Measurements from ENCODE around the gene ARPC5L. TPM values are rescaled to one million over a fixed set of nuclear protein-coding genes. Genes with fewer than 3 reads are reported as not detected.

Gene ARPC5L
- total and polyA plus RNA-seq, 9 of the 15 experiments (the other 6 are each of a cell fraction or from before 2014, with no cell fraction given), result 25.4 to 113 (median 63.8) TPM

- TF ChIP-seq ID3 (CRISPR knock-in tag; IDR thresholded peaks at IDR 0.05) (no peak), ID3 (tag; IDR thresholded peaks at IDR 0.05) (peak; percentile 73; the same call in 1 of the 2 replicates), ZEB2 (IDR thresholded peaks at IDR 0.05) (0 out of 2 replicates have a peak, but pooled peaks have one; percentile 45), GABPB1 (CRISPR knock-in tag; IDR thresholded peaks at IDR 0.05) (no peak), HDAC8 (tag; IDR thresholded peaks at IDR 0.05) (no peak), SAFB2 (IDR thresholded peaks at IDR 0.05; ENCODE audit: borderline replicate concordance, low read depth, low read length, severe bottlenecking) (no peak), BHLHE40 (IDR thresholded peaks at IDR 0.05; ENCODE audit: low read length) (peak; percentile 77), ZMIZ1 (IDR thresholded peaks at IDR 0.05; ENCODE audit: low read depth in 2 of 2, low read length in 2 of 2) (no peak), EHMT2 (IDR thresholded peaks at IDR 0.05) (no peak), PKNOX1 (IDR thresholded peaks at IDR 0.05) (0 out of 2 replicates have a peak, but pooled peaks have one; percentile 5), MAFG (tag; conservative IDR thresholded peaks at IDR 0.05) (no peak), ZC3H4 (CRISPR knock-in tag; IDR thresholded peaks at IDR 0.05; ENCODE audit: borderline replicate concordance) (no peak), STAG1 (CRISPR knock-in tag; IDR thresholded peaks at IDR 0.05; ENCODE audit: borderline replicate concordance) (0 out of 2 replicates have a peak, but pooled peaks have one; percentile 0), ZNF445 (CRISPR knock-in tag; IDR thresholded peaks at IDR 0.05; ENCODE audit: low read depth) (no peak), CBX1 (IDR thresholded peaks at IDR 0.05; ENCODE audit: low read depth) (no peak), ZFP36 (IDR thresholded peaks at IDR 0.05; ENCODE audit: low read depth, low read length, partially characterized antibody) (peak; percentile 87), MAFK (IDR thresholded peaks at IDR 0.05; ENCODE audit: low read length) (no peak), ZBTB9 (CRISPR knock-in tag; IDR thresholded peaks at IDR 0.05) (no peak)
- TF ChIP-seq, protein P1, sequence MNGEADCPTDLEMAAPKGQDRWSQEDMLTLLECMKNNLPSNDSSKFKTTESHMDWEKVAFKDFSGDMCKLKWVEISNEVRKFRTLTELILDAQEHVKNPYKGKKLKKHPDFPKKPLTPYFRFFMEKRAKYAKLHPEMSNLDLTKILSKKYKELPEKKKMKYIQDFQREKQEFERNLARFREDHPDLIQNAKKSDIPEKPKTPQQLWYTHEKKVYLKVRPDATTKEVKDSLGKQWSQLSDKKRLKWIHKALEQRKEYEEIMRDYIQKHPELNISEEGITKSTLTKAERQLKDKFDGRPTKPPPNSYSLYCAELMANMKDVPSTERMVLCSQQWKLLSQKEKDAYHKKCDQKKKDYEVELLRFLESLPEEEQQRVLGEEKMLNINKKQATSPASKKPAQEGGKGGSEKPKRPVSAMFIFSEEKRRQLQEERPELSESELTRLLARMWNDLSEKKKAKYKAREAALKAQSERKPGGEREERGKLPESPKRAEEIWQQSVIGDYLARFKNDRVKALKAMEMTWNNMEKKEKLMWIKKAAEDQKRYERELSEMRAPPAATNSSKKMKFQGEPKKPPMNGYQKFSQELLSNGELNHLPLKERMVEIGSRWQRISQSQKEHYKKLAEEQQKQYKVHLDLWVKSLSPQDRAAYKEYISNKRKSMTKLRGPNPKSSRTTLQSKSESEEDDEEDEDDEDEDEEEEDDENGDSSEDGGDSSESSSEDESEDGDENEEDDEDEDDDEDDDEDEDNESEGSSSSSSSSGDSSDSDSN (IDR thresholded peaks at IDR 0.05; ENCODE audit: borderline replicate concordance in 1 of 2, low read depth in 2 of 2, low read length in 2 of 2), result no peak
Observed at GRCh38 chr9:124818431-124819281, 43.3 kb upstream of the ARPC5L start (continued).
